Measurements from ENCODE around the gene LIMS2.

- TF ChIP-seq POLR2A (IDR thresholded peaks at IDR 0.05) (no peak), CTCF (IDR thresholded peaks at IDR 0.05) (no peak)
Observed at GRCh38 chr2:127620866-127621265, 54.5 kb downstream of the LIMS2 start.

Data from right lobe of liver (tissue), 4 donors.